Right renal cortex interstitium (tissue), 3 donors: ENCODE data around the gene IRX6. TPM values are rescaled to one million over a fixed set of nuclear protein-coding genes. Genes with fewer than 3 reads are reported as not detected.

Experiments used
- DNase-seq, 3 donors: peaks; one replicate each; pipeline ENCODE4 v3.0.0-alpha.2; 2013; ENCODE audit warnings: low read depth in 3 of 3, low spot score in 2 of 3
- polyA plus RNA-seq, 3 donors: library from polyadenylated mRNA; unstranded; fragments of 120-200 nt; gene quantifications; one replicate each; pipeline ENCODE4 v1.2.1, GENCODE V29; 2013; ENCODE audit not compliant: insufficient read length in 3 of 3

The IRX6 gene
- 1 to 10 TPM; 4.6 to 4.9 (median 4.6) TPM for polyA plus RNA-seq

DNA sequence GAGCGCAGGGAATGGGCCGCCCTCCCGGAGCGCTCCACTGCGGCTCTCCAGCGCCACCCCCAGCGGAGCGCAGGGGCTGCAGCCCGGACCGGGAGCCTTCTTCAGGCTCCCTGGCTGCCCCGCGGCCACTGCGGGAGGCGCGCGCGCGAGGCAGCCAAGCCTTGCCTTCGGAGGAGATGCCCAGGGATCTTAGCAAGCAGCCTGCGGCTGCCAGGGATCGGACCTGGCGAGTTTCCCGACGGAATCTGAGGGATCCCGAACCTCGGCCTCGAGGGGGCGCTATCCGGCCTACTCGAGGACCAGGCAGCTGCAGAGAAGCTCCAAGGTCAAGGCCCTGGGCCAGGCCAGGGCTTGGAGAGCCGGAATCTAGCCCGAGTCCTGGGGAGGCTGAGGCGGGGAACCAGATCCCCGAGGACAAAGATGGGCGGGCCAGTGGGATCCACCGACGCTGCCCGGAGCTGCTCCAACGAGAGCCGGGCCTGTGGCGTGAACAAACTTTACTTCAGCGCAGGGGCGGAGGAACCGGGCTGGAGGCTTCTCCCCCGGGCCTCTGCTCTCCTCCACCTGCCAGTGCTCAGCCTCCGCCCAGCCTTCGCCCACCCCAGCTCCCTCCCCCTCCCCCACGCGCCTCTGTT, at the start of gene IRX6:
Gene IRX6, plus strand, starts transcription at position 567 of the 635 bp plus-strand sequence. CDS start 889 bp downstream, outside the sequence.
- peak in 1 of 3 donors; percentile 54 for DNase-seq

DNA sequence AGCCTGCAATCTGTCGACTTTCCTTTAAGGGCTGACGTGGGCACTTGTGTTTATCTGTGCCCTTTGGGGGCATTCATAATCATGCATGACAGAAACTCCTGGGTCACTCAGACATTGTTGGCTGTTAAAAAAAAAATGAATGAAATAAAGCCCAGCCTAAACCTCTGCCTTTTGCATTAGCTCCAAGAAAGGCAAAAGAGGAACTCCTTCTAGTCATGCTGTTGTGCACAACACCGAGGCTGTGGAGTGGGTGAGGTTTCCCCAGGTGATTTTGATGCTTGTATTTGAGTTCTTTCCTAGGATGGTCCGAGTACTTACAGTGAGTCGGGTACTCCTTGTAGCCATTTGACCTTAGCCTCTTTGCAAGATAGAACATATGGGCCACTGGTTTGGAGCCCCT, 49.6 kb upstream of the IRX6 start:
- no peak for DNase-seq

DNA sequence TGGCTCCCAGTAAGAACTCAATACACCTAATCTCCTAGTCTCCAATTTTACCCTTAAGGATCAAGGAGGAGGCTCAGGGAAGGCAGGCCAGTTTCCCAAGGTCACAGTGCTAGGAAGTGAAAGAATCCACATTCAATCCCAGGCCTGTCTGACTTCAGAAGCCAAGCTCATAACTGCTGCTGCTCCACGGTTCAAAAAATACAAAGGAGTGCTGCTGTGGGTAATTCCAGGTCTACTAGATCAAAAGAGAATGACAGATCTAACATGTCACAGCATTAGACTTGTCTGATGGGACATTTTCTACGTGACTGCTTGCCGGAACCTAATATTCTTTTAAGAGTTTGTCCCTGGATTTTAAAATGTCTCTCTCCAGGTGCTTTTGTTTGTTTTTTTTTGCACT, 48.8 kb upstream of the IRX6 start:
- DNase-seq = no peak

DNA sequence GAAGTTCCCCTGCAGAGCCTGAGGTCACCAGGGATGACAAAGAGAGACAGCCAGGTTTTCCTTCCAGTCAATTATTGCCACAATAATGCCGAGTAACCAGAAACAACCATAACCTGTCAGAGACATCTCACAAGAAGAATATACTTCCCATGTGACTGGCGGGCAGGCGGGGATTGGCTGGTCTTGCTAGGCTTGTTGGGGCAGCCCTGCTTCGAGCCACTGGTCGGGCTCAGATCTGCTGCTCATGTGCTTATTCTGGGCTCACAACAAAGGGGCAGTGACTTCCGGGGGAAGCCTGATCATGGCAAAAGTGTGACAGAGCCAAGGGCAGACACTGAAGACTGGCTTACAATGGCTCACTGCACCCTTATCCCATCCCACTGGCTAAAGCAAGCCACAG, 48.1 kb upstream of the IRX6 start:
- no peak for DNase-seq

DNA sequence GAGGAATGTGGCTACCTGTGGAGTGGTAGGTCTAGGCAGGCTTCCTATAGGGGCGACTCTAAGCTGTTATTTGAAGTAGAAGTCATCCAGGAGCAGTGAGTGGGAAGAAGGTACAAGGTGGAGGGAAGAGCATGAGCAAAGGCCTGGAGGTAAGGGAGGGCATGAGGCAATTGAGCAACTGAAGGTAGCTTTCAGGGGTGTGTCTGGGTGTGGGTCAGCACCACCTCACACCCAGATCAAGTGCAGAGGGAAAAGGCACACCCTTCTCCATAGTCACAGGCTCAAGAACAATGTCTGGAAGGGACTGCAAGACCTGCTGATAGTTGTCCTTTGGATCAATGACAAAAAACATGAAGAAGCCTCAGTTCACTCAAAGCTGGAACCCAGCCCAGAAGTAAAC, 46.5 kb upstream of the IRX6 start:
- no peak for DNase-seq

DNA sequence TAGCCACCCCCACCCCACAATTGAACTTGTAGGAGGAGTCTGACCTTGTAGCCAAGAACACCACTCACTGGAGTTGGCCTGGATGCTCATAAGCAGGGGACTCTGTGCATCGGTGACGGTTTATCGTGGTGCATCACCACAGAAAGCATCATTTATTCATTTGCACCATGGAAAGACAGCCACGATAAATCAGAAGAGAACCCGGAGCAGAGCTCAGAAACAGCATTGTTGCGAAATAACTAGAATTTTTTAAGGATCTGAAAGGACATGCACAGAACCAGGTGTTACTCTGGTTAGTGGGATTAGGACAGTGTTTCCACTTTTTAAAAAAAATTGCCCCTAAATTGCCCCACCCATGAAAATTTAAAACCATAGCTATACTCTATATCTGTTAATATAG, 44.4 kb upstream of the IRX6 start:
- DNase-seq = no peak

DNA sequence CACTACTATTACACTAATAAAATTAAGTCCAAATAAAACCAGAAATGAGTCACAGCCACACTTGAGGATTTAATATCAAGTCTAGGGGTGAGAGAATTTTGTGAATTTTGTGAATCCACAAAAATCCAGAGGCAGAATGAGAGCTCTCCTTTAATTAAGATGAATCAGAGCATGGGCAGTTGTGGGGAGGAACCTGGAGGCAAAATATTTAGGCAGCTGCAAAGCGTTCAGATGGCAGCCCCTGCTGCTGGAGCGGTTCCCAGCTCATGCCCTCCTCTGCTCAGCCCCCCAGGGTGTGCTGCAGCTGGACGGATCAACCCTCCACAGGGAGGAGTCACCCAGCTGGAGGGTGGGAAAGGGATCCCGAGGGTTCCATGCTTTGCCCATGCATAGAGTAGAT, 43.4 kb upstream of the IRX6 start:
- no peak for DNase-seq

DNA sequence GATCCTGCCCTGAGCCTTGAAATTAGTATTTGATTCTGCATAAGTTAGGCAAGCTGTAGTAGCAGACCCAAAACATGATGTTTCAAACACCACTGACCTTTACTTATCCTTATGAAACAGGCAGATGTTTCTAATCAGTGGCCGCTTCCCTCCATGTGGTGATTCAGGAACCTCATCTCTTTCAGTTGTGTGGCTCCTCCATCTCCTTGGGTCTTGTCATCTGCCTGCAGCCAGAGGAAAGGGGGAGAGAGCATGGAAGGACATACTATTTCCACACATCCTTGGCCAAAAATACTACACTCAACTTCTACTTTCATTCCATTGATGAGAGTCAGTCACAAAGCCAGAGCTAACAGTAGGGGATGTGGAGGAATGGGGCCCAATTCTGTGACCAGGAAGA, 41.6 kb upstream of the IRX6 start:
- no peak for DNase-seq

DNA sequence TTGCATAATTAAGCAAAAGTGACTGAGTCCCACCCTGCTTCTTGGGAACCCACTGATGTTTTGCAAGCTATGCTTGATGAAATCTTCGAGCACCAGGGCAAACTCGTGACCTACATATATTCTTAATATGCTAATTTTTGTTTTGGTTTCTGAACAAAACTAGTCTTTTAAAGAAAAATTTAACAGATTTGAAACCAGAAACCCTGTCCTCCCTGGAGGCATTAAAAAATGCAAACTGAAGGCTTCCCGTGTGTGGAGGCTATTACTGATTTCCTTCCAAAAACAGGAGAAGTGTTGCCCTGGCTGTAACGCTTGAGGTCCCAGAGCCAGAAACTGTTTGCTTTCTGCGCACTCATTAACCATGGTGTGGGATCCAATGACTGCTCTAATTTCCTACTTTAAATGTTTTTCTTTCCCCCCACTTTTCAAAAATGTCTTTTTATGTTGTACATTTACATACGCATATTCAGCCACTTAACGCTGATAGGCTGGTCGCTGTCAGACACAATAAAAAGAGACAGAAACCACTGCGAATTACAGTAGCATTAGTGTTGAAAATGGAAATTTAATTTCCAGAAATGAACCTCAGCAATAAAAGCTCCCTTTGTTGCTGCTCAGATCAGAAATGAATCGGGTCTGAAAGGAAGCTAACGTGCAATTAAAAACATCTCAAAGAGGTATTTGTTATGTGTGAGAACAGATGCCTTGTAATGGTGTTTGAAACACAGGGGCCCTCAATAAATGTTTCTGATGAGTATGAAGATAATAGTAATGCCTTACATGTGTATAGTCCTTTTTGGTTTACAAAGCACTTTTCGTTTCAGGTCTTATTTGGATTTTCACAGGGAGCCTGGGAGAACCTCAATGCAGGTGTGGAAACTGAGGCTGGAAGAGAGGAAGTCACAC, 39.9 kb upstream of the IRX6 start:
- no peak for DNase-seq

DNA sequence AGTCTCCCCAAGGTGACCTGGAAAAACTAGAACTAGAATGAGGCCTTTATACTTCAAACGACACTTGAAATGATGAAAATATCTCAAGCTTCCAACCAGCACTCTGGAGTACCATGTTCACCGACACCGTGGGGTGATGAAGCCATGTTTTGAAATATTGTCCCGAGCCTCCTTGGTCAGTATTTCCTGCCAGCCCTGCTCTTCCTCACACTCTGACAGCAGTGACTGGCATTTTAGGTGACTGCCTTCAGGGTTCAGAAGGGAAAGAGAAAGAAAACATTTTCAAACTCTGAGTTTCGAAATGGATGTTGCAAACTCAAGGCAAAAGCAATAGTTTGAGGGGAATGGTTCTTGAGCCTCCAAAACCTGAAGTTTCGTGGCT, 39.3 kb upstream of the IRX6 start:
- DNase-seq = no peak

DNA sequence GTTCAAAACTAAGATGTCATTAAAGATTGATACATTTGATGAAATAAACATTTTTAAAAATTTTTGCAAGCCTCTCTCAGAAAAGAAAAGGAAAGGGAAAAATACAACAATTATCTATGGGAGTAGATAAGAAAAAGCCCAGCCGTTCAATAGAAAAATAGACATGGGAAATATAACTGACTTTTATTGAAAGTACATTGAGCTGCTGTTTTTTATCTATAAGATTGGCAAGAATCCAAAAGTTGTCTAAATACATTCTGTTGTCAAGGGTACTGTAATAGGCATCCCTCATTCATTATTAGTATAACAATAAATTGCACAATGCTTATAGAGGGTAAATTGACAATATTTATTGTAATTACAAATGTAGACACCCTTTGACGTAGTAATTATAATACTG, 38.4 kb upstream of the IRX6 start:
- DNase-seq = no peak

DNA sequence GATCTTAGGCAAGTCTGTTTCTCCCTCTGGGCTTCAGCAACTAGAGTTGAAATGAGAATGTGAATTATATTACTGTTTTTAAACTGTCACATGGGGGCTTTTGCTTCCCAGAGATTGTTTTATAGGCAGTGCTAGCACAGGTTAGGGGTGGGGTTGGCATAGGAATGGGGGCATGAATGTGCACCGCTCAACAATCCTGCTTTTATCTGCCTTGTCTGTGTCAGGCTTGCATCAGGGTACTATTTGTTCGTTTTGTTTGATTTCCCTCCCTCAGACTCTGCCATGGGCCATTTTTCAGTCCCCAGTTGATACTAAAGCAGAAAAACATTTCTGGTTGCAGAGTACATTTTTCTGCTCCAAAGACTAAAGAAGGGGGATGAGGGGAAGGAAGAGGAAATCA, 34.6 kb upstream of the IRX6 start:
- no peak for DNase-seq

DNA sequence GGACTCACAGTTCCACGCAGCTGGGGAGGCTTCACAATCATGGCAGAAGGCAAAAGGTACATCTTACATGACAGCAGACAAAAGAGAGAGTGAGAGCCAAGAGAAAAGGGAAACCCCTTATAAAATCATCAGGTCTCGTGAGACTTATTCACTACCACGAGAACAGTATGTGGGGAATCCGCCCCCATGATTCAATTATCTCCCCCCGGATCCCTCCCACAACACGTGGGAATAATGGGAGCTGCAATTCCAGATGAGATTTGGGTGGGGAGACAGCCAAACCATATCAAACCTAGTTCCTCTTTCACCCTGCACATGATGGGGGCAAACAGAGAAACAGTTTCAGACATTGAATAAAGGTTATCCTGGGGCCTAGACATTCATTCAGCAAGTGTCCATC, 32.2 kb upstream of the IRX6 start:
- no peak for DNase-seq

DNA sequence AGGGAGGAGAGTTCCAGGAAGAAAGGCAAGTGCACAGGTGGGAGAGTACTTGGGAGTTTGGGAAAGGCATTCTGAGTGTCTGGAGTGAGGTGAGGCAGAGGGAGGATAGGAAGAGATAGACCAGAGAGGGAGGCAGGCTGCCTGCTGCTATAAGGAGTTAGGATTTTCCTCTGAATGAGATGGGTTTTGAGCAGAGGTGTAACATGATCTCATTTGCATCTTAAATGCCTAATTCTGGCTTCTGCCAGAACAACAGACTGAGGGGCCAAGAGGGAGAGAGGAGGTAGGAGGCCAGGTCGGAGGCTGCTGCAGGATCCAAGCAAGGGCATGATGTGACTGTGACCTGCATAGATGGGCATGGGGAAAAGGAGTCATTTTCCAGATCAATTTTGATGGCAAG, 31.5 kb upstream of the IRX6 start:
- no peak for DNase-seq

DNA sequence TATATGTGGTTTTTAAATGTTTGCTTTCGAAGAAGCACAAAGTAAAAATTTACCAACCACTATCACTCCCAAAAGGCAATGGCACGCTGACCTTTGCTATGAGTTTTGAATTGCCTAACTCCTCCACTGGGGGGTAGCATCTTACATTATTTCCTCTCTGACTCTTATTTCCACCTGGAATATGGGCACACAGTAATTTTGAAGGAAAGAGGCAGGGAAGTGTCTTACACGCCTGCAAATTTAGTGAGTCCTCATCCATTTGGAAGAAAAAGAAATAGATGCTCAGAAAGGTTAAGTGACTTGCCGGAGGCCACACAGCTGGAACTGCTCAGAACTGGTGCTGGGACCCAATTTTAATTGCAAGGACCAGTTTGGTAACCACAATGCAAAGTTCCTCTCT, 29.9 kb upstream of the IRX6 start:
- DNase-seq = no peak

DNA sequence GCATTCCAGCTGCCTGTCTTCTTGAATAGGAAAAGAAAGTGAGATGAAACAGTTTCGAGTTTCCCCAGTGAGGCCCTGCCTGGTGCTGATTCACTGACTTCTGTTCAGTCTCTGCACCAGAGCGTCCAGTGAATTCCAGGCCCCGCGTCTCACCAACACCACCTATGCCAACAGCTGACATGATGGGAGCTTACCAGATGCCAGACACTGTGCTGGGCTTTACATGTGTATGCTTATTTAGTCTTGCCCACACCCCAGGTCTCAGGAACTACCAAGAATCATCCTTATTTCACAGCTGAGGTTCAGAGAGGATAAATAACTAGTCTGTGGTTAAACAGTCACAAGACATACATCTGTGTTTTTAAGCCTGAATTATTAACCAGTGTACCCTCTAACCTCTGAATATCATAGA, 29.1 kb upstream of the IRX6 start:
- no peak for DNase-seq

DNA sequence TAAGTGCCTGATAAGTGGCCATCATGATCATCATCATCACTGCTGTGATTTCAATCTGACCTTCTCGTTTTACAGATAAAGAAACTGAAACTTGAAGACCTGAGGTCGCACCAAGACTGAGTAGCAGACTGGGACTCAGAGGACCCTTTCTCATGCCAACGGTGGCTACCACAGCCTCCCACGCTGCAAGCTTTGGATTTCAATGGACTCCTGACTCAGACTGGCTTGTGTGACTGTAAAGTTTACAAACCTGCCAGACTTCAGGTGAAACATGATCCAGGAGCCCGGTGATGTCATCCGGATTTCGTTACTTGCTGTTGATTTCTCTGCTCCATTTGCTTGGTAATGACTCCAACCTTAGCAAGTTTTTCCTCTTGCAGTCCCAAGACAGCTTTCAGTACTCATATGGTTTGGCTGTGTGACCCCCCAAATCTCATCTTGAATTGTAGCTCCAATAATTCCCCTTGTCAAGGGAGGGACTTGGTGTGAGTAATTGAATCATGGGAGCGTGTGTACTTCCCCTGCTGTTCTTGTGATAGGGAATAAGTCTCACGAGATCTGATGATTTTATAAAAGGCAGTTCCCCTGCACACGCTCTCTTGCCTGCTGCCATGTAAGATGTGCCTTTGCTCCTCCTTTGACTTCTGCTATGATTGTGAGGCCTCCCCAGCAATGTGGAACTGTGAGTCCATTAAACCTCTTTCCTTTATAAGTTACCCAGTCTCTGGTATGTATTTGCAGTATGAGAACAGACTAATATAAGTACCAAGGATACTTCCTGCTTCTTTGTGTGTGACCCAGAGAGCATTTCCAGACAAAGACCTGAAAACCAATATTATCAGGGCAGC, 26.7 kb upstream of the IRX6 start:
- DNase-seq = peak in 1 of 3 donors; percentile 53

DNA sequence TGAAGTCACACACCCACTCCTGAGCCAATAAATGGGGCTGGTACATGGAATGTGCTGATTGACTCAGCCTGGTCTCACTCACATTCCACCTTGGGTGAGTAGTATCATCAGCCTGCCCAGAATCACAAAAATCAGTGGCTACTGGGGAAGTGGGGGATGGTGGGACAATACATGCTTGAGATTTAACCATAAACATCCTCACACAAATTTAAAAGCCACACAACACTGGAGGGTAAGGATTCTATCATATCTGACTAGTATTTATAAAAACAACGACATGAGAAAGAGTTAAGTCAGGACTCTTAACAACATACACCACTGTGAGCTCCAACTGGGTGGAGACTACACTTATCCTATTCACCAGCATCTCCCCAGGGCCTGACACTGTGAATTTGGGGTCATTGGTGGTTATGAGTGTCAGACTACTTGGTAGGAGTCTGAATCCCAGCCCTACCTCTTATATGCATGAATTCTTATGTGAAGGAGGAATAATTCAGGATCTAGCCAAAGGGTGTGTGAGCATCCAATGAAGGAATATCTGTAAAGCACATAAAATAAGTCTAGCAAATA, 26.0 kb upstream of the IRX6 start:
- DNase-seq = no peak

DNA sequence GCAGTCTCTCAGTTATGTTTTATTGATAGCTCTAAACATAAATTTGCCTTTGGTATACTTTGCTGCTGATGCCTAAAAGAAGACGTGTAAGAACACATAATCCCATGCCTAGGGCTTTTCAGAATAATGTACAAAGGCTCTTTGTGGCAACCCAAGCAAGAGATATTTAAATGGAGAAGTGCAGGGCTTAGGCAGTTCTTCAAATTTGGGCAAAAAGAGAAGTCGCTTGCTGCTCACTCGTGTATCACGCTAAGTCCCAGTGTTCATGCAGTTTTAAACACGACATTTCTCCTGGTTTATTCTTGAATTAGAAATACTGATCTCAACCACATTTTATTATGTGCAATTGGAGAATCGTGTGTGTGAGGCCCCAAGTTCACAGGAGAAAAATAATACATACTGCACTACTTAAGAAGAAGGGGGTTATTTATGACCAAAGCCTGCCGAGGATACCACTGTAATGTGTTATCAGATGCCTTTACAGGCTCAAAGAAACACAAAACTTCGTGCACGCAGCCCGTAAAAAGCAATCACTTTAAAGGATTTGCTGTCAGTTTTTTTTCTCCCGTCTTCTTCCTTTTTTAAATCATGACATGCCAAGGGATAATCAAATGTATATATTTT, 22.5 kb upstream of the IRX6 start:
- no peak for DNase-seq

DNA sequence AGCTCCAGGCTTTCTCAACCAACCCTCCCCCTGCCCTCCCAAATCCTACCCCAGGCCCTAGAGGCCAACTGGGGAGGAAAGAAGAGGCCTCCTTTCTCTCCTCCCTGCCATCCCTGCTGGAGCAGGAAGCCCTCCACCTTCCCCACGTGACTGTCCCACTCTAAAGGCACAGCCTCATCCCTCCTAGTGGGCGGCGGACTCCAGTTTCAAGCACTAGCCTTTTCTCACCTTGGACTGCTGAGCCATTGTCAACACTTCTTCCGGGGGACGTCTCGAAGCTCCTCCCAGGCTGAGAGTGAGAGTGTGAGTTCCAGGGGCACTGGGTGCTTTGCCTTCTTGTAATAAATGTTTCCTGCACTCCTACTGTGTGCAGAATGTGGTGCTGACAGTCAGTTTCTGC, 21.4 kb upstream of the IRX6 start:
- no peak for DNase-seq

DNA sequence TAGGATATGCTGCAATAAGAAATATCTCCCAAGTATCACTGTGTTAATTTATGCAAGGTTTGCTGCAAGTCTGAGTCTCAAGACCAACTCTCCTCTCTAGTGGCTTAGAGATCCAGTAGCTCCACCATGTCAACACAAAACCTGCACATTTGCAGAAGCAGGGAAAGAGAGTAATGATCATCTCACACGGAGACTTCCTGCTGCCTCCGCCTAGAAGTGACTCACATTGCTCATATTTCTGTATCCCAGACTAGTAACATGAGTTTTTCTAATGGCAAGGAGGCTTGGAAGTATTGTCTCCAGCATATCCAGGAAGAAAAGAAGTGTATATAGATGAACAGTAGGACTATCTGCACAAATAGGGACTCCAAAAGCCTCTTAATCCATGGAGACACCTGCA, 15.0 kb upstream of the IRX6 start:
- no peak for DNase-seq
